Left ventricle myocardium inferior (tissue), 1 donor: ENCODE results near the gene PCSK5. TPM values are rescaled to one million over a fixed set of nuclear protein-coding genes. Genes with fewer than 3 reads are reported as not detected.
A peak's percentile ranks its signal among the peaks of the same experiment; 100 is the strongest.
"Not testable (repeated sequence)": the region's sequence is repeated elsewhere in the genome, so short reads cannot be mapped to it uniquely, and the experiment has no call there.

Experiments used
- DNase-seq: peaks from one replicate; pipeline ENCODE4 v3.0.0-alpha.2; 2020
- H3K27ac ChIP-seq: fragments of 200-600 bp; replicated peaks from 2 replicates; pipeline ENCODE4 v1.8.0; 2021
- H3K27me3 ChIP-seq: fragments of 200-600 bp; 2 replicates; pipeline ENCODE4 v1.8.0; 2021; ENCODE audit warnings: low read depth
- H3K36me3 ChIP-seq: fragments of 200-600 bp; 2 replicates; pipeline ENCODE4 v1.8.0; 2021
- H3K4me1 ChIP-seq: fragments of 200-600 bp; 2 replicates; pipeline ENCODE4 v1.8.0; 2021
- H3K4me3 ChIP-seq: fragments of 200-600 bp; 2 replicates; pipeline ENCODE4 v1.8.0; 2021; ENCODE audit warnings: mild to moderate bottlenecking, moderate library complexity
- H3K9me3 ChIP-seq: fragments of 200-600 bp; replicated peaks from 2 replicates; pipeline ENCODE4 v1.8.0; 2021
- CTCF ChIP-seq: fragments of 200-600 bp; IDR thresholded peaks from 2 replicates; pipeline ENCODE4 v1.8.0; 2021; ENCODE audit warnings: antibody characterized with exemption, mild to moderate bottlenecking, borderline replicate concordance
- intact Hi-C: fragments of 100-400 bp; cut with micrococcal nuclease; formaldehyde crosslinking; loops from one replicate; pipeline ENCODE4 v1.11.0; 2022
- total RNA-seq: library from RNA; stranded (reverse); fragmentation: NEBNext Ultra II Directional; extraction: Animal tissue kit (Norgen Biotek cat#: 25700); gene quantifications from one replicate; pipeline ENCODE4 v1.2.1, GENCODE V29; 2021
- donor health status: DM: no; HTN: yes; CAD: no; lungs with severe emphysema.

Gene PCSK5
- total RNA-seq, 1 donor from 2014 or later: 5.6 TPM

DNA sequence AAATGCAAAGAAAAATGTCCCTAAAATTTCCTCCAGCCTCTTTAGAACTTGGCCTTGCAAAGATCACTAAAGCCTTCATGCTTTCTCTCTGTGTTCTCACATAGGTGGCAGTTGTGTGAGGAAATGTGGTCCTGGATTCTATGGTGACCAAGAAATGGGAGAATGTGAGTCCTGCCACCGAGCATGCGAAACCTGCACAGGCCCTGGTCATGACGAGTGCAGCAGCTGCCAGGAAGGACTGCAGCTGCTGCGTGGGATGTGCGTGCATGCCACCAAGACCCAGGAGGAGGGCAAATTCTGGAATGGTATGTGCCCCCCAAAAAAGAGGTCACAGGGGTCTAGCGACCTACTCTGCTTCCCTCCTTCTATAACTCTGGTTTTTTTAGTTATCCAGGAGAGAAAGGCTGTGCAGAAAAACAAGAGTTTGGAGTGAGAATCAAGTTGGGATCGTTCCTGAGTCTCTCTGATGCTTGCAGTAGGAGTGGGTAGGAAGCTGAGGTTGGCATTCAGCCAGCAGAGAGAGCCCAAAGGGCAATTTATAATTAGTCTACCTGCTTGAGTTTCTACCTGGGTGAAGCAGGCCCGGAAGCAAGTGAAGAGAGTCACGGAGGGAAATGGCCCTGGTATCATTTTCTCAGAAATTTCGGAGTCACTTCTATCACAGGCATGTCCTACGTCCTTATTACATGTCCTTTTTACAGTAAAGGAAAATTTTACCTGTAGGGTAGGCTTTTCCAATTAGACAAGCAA lies 406.3 kb downstream of the PCSK5 start:
- DNase-seq: no peak
- peak overlapping the region; percentile 72 for H3K27ac ChIP-seq
- intact Hi-C loops: no loop called here
- H3K27me3 ChIP-seq: peaks cover 24% of the 10 kb centered on the region
- no peaks in the 10 kb centered on the region for H3K9me3 ChIP-seq
- H3K4me3 ChIP-seq: no peak overlapping the region
- H3K36me3 ChIP-seq: no peaks in the 10 kb centered on the region
- peaks cover 7% of the 10 kb centered on the region for H3K4me1 ChIP-seq
- TF ChIP-seq CTCF: no peak

DNA sequence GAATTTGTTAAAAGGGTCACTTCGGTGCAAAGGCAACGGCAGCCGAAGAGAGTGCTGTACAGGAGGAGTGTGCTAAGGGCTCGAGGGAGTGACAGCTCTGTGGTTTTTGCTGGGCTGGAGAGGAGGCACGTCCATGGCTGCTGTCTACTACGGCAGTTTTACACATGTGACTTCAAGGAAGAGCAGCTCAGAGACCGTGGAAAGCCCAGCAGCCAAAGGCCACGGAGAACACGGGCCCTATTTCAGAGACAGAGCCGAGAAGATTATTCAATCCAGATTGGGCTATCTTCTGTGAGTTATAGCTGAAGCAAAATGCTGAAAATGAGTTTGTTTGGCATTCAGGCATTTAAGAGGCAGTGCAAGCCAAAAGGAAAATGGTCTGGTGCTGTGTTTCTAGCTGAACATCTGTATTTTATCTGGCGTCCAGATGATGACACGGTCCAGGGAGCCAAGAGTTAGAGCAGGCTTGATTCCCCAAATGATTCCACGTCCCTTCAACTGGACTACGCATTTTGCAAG lies 407.3 kb downstream of the PCSK5 start:
- H3K4me1 ChIP-seq: peaks cover 7% of the 10 kb centered on the region
- no peak for TF ChIP-seq CTCF
- H3K27ac ChIP-seq: peak overlapping the region; percentile 72
- no peaks in the 10 kb centered on the region for H3K9me3 ChIP-seq
- H3K4me3 ChIP-seq: peak overlapping the region; percentile 21
- peaks cover 24% of the 10 kb centered on the region for H3K27me3 ChIP-seq
- H3K36me3 ChIP-seq: no peaks in the 10 kb centered on the region
- intact Hi-C loops: no loop called here
- peak; percentile 34 for DNase-seq

DNA sequence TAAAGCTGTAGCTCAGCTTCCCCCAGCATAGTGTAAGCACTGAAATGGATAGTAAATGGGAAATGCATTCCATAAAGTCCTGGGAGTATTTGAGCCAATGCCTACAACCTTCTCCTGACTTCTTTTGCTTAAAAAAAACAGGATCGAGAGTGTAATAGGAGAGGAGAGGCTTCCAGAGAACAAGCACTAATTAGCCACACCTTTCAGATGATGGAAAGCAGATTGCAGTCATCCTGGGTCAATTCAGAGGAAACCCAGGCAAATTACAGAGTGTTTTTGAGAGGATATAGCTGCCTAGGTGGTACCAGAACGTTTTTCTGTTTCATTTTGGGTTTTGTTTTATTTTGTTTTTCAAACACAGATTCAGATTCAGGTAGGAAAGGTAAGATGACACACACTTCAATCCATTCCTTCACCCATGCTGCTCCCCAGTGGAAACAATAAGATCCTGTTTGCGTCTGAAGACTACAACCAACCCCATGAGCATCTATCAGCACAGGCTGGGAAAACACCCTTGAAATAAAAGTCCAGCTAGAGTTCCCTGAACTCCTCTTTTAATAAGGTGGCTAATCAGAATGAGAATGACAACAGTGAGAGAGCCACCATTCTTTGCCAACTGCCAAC lies 408.2 kb downstream of the PCSK5 start:
- Histone ChIP-seq H3K27ac (peak overlapping the region; percentile 72), H3K4me1 (peaks cover 7% of the 10 kb centered on the region), H3K4me3 (no peak overlapping the region), H3K27me3 (peaks cover 24% of the 10 kb centered on the region), H3K36me3 (no peaks in the 10 kb centered on the region), H3K9me3 (no peaks in the 10 kb centered on the region)
- intact Hi-C loops: no loop called here
- DNase-seq: no peak
- no peak for TF ChIP-seq CTCF

DNA sequence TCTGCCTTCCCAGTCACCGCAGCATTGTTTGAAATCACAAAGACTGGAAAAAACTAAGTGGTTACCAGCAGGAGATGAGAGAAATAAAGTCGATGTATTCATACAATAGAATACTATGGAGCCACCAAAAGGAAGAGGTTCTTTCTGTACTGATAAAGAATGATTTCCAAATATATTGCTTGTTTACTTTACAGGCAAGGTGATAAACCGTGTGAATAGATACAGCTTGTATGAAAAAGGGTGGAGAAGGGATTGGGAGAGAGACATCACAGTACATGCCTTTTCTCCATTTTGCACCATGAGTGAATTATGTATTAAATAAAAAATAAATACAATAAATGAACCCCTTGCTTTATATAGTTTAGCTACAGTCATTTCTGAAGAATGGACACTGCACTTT lies 412.1 kb downstream of the PCSK5 start:
- DNase-seq: no peak
- no peak overlapping the region for H3K27ac ChIP-seq
- no peaks in the 10 kb centered on the region for H3K36me3 ChIP-seq
- intact Hi-C loops: loop anchor here (10.0 kb wide), 3 partner anchors 408 to 1108 kb away; partner anchors contain the start of gene PCSK5
- no peaks in the 10 kb centered on the region for H3K9me3 ChIP-seq
- H3K27me3 ChIP-seq: peaks cover 19% of the 10 kb centered on the region
- peaks cover under 1% of the 10 kb centered on the region for H3K4me1 ChIP-seq
- TF ChIP-seq CTCF: no peak
- H3K4me3 ChIP-seq: no peak overlapping the region

- Histone ChIP-seq H3K4me3 (no peak overlapping the region), H3K4me1 (no peaks in the 10 kb centered on the region), H3K27me3 (peaks cover 21% of the 10 kb centered on the region), H3K9me3 (no peaks in the 10 kb centered on the region), H3K27ac (no peak overlapping the region), H3K36me3 (no peaks in the 10 kb centered on the region)
- intact Hi-C loops: loop anchor here (10.0 kb wide), 3 partner anchors 408 to 1108 kb away; partner anchors contain the start of gene PCSK5
- DNase-seq: no peak
- TF ChIP-seq CTCF: peak; percentile 78
Measured at GRCh38 chr9:76302947-76303550, 412.6 kb downstream of the PCSK5 start.

DNA sequence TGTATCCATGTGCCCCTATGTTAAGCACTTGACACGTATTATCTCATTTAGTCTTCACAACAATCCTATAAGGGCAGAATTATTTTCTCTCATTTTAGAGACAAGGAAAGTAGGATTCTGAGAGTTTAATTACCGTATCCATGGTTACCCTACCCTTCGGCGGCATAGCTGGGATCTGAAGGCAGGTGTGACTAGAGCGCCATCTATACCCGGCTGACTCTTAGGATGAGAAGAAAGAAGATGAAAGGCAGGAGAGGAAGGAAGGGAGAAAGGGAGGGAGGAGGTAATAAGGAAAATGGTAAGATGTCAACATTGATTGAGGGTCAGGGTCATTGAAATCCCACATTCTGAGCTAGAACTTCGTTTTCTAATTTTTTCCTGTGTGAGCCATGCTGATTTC lies 416.6 kb downstream of the PCSK5 start:
- H3K27ac ChIP-seq, H3K9me3 ChIP-seq, DNase-seq, H3K4me1 ChIP-seq, H3K36me3 ChIP-seq, H3K4me3 ChIP-seq: not testable (repeated sequence)
- intact Hi-C loops: loop anchor here (10.0 kb wide), 3 partner anchors 412 to 1112 kb away; partner anchors contain the start of gene PCSK5
- peaks cover 35% of the 10 kb centered on the region for H3K27me3 ChIP-seq
